22Rv1 (cell line): ENCODE data around the gene TRIM52.

Source experiments
- H3K27ac ChIP-seq: fragments of 450-650 bp; 2 replicates; pipeline ENCODE4 v1.5.1; 2017
- ZFX ChIP-seq: fragments of 450-650 bp; IDR thresholded peaks from 2 replicates; pipeline ENCODE4 v1.6.1; 2017; ENCODE audit warnings: antibody characterized with exemption, borderline replicate concordance
- TF ChIP-seq, protein P1 (sequence below): fragments of 450-650 bp; IDR thresholded peaks from 2 replicates; pipeline ENCODE4 v1.5.1; 2017; ENCODE audit warnings: mild to moderate bottlenecking

Gene TRIM52

DNA sequence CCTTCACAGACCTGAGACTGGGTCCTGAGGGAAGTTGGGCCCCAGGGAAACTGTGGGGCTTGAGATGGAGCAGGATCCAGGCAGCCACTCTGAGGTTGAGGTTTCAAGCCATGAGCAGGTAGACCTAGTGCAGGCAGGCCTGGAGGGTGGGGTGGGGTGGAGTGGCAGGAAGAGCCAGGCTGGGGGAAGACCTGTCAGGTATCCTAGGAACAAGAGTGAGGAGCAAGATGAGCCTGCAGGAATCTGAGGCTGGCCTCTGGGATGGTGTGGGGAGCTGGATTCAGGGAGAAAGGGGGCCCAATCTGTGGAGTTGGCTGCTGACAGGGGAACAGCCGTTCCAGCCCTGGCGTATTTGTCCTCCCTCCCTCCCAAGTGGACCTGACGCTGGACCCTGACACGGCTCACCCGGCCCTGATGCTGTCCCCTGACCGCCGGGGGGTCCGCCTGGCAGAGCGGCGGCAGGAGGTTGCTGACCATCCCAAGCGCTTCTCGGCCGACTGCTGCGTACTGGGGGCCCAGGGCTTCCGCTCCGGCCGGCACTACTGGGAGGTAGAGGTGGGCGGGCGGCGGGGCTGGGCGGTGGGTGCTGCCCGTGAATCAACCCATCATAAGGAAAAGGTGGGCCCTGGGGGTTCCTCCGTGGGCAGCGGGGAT, 27.0 kb downstream of the TRIM52 start:
- no peak overlapping the region for H3K27ac ChIP-seq
- TF ChIP-seq, protein P1, sequence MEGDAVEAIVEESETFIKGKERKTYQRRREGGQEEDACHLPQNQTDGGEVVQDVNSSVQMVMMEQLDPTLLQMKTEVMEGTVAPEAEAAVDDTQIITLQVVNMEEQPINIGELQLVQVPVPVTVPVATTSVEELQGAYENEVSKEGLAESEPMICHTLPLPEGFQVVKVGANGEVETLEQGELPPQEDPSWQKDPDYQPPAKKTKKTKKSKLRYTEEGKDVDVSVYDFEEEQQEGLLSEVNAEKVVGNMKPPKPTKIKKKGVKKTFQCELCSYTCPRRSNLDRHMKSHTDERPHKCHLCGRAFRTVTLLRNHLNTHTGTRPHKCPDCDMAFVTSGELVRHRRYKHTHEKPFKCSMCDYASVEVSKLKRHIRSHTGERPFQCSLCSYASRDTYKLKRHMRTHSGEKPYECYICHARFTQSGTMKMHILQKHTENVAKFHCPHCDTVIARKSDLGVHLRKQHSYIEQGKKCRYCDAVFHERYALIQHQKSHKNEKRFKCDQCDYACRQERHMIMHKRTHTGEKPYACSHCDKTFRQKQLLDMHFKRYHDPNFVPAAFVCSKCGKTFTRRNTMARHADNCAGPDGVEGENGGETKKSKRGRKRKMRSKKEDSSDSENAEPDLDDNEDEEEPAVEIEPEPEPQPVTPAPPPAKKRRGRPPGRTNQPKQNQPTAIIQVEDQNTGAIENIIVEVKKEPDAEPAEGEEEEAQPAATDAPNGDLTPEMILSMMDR, result no peak
- TF ChIP-seq ZFX, result no peak

DNA sequence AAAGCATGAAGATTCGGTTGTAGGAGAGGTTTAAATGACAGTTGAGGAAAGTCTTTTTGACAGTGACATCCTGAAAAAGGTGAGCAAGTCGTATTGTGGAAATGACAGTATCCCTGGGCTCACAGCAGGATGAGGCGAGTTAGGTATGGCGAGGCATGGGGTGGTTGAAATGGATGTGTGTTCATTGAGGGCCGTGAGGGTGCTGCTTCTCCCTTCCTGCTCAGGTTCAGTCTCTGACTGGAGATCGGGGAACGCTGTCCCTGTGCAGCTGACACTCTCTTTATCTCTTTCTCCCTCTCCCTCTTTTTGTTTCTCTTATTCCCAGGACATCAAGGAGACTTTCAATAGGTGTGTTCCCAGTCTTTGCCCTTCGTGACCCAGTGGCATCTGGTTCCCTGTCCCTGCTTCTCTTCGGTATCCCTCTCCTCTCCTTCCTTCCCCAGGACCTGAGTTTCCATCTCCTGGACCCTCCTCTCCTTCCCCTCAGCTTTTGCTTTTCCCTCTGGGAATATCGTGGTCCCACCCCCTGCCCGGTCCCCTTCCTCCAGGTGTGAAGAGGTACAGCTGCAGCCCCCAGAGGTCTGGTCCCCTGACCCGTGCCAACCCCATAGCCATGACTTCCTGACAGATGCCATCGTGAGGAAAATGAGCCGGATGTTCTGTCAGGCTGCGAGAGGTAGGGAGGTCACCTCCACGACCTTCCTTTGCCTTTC, 27.7 kb downstream of the TRIM52 start:
- TF ChIP-seq ZFX, result no peak
- TF ChIP-seq, protein P1, result no peak
- H3K27ac ChIP-seq, result no peak overlapping the region

DNA sequence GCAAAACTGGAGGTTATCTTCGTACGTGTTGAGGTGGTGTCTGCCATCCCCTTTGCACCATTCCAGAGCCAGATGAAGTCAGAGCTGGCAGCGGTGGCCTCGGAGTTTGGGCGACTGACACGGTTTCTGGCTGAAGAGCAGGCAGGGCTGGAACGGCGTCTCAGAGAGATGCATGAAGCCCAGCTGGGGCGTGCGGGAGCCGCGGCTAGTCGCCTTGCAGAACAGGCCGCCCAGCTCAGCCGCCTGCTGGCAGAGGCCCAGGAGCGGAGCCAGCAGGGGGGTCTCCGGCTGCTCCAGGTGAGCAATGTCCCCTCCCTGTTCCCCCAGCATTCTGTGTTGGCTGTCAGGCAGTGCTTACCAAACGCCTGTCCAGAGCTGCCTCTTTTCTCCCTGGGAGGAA, 28.4 kb downstream of the TRIM52 start:
- TF ChIP-seq ZFX, result no peak
- TF ChIP-seq, protein P1, result no peak
- H3K27ac ChIP-seq, result no peak overlapping the region

DNA sequence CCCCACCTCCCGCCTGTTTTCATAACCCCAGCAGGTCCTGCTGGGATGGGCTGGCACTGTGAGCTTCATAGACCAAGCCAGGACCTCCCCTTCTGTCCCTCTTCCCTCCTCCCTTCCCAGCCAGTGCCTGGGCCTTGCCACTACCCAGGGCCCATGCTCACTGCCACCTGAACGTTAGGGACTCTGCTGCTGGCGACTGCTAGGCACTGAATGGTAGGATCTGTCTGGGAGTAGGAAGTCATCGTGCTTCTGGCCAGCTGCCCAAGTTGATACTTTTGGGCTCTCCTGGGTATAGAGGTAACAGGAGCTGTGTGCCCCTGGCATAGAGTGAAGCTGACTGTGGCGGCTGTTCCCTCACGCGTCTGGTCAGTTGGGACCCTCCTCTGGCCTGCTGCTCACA, 29.5 kb downstream of the TRIM52 start:
- TF ChIP-seq, protein P1, result no peak
- no peak for TF ChIP-seq ZFX
- H3K27ac ChIP-seq, result no peak overlapping the region

DNA sequence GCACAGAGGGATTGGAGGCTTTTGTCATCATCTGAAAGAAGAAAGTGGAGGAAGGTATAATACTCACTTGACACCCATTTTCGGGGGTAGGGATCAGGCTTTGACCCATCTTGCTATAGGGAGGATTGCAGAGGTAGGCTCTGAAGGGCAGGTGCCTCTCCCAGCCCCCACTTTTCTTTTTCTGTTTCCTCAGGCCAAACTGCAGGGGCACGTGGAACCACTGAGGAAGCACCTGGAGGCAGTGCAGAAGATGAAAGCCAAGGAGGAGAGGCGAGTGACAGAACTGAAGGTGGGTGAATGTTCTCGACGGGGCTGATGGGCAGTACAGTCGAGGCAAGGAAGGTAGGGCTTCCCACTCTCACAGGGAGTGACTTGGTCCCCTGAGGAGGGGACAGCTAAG, 30.4 kb downstream of the TRIM52 start:
- TF ChIP-seq ZFX, result no peak
- TF ChIP-seq, protein P1, result no peak
- no peak overlapping the region for H3K27ac ChIP-seq

DNA sequence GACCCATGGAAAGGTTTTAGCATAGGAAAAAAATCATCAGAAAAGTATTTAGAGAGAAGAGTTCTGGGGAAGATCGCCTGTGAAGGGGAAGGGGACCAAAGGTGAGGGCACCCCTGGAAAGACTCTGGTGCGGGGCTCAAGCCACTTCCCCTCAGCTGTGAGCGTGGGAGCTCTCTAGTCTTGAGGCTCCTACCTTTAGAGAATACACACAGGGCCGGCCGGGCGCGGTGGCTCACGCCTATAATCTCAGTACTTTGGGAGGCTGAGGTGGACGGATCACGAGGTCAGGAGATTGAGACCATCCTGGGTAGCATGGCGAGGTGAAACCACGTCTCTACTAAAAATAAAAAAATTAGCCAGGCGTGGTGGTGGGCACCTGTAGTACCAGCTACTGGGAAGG, 30.9 kb downstream of the TRIM52 start:
- no peak for TF ChIP-seq ZFX
- TF ChIP-seq, protein P1, result no peak
- no peak overlapping the region for H3K27ac ChIP-seq
